IMR-90 (cell line): ENCODE data around the gene PPP4C. TPM values are rescaled to one million over a fixed set of nuclear protein-coding genes. Genes with fewer than 3 reads are reported as not detected.
A peak's percentile ranks its signal among the peaks of the same experiment; 100 is the strongest.

Source experiments
- ATAC-seq: fragments of 200-7000 bp; cut with Tn5 transposase; 2 replicates; pipeline ENCODE4 v1.9.1; 2020; ENCODE audit warnings: low read depth, mild to moderate bottlenecking, moderate library complexity
- BruUV-seq: library from RNA; stranded (reverse); fragments of 400-500 nt; replicated peaks from 2 replicates; lab custom pipeline; 2021; lab: Mats Ljungman, UMichigan
- CTCF ChIA-PET: fragments of 300-600 bp; formaldehyde crosslinking; extraction: SDS; loops from one replicate; lab custom pipeline; 2021; ENCODE audit warnings: antibody characterized with exemption; lab: Yijun Ruan, JAX
- POLR2A ChIA-PET: fragments of 300-600 bp; sonication (Branson Sonifier 250); formaldehyde crosslinking; loops from one replicate; lab custom pipeline; 2022; ENCODE audit warnings: antibody characterized with exemption; ENCODE audit not compliant: unreplicated experiment; lab: Charles Lee
- DNase-seq: peaks from one replicate; pipeline ENCODE4 v3.0.0; 2013
- H2AFZ ChIP-seq: replicated peaks from 2 replicates; pipeline ENCODE3; 2013; ENCODE audit warnings: low read length, mild to moderate bottlenecking; ENCODE audit not compliant: poor library complexity
- H2AK5ac ChIP-seq: 2 replicates; pipeline ENCODE4 v1.6.1; 2013; ENCODE audit warnings: low read depth, low read length, inconsistent platforms
- H2AK9ac ChIP-seq: replicated peaks from 2 replicates; pipeline ENCODE3; 2013; ENCODE audit warnings: mild to moderate bottlenecking, low read depth, low read length, moderate library complexity; ENCODE audit not compliant: poor library complexity
- H2BK120ac ChIP-seq: 2 replicates; pipeline ENCODE4 v1.6.1; 2013; ENCODE audit warnings: low read depth, low read length, inconsistent platforms
- H2BK15ac ChIP-seq: 3 replicates; pipeline ENCODE4 v1.6.1; 2013; ENCODE audit warnings: low read depth, low read length, inconsistent platforms
- H2BK20ac ChIP-seq: 2 replicates; pipeline ENCODE4 v1.6.1; 2013; ENCODE audit warnings: low read depth, mild to moderate bottlenecking, inconsistent platforms, low read length, moderate library complexity
- H2BK5ac ChIP-seq: 2 replicates; pipeline ENCODE4 v1.6.1; 2013; ENCODE audit warnings: mild to moderate bottlenecking, low read depth, low read length, inconsistent platforms; ENCODE audit not compliant: poor library complexity, severe bottlenecking
- H3K14ac ChIP-seq: replicated peaks from 2 replicates; pipeline ENCODE4 v1.6.1; 2013; ENCODE audit warnings: low read depth, low read length, inconsistent platforms
- H3K18ac ChIP-seq: 2 replicates; pipeline ENCODE4 v1.6.1; 2013; ENCODE audit warnings: low read depth, low read length, control low read depth
- H3K23ac ChIP-seq: 2 replicates; pipeline ENCODE4 v1.6.1; 2013; ENCODE audit warnings: low read depth, low read length, inconsistent platforms
- H3K27ac ChIP-seq: 2 replicates; pipeline ENCODE4 v1.5.1; 2013; ENCODE audit warnings: mild to moderate bottlenecking, control low read depth, low read length; ENCODE audit not compliant: insufficient read depth
- H3K27me3 ChIP-seq: 2 replicates; pipeline ENCODE4 v1.6.1; 2013; ENCODE audit warnings: low read length; ENCODE audit not compliant: control insufficient read depth, insufficient read depth
- H3K36me3 ChIP-seq: 2 replicates; pipeline ENCODE4 v1.6.1; 2013; ENCODE audit warnings: low read length, mixed read lengths; ENCODE audit not compliant: control insufficient read depth, insufficient read depth
- H3K4ac ChIP-seq: 2 replicates; pipeline ENCODE4 v1.6.1; 2013; ENCODE audit warnings: low read depth, low read length, inconsistent platforms
- H3K4me1 ChIP-seq: 2 replicates; pipeline ENCODE4 v1.6.1; 2013; ENCODE audit warnings: low read length, mixed read lengths; ENCODE audit not compliant: control insufficient read depth, insufficient read depth
- H3K4me2 ChIP-seq: 2 replicates; pipeline ENCODE4 v1.6.1; 2013; ENCODE audit warnings: low read depth, mild to moderate bottlenecking, control low read depth, low read length, moderate library complexity
- H3K4me3 ChIP-seq: 2 replicates; pipeline ENCODE4 v1.5.1; 2013; ENCODE audit warnings: low read depth, mild to moderate bottlenecking, control low read depth, low read length, moderate library complexity; ENCODE audit not compliant: insufficient read depth
- H3K56ac ChIP-seq: 2 replicates; pipeline ENCODE4 v1.6.1; 2013; ENCODE audit warnings: low read length, inconsistent platforms; ENCODE audit not compliant: insufficient read depth; ENCODE audit errors: extremely low read depth
- H3K79me1 ChIP-seq, 2 experiments: 2 replicates each; pipeline ENCODE4 v1.6.1; 2013; ENCODE audit warnings: low read length in 2 of 2, inconsistent platforms in 1 of 2, low read depth in 1 of 2
- H3K9ac ChIP-seq: 2 replicates; pipeline ENCODE4 v1.6.1; 2013; ENCODE audit warnings: low read depth, low read length, control low read depth
- H3K9me1 ChIP-seq: 2 replicates; pipeline ENCODE4 v1.6.1; 2013; ENCODE audit warnings: low read length, inconsistent platforms; ENCODE audit not compliant: insufficient read depth
- H3K9me3 ChIP-seq: 2 replicates; pipeline ENCODE4 v1.6.1; 2013; ENCODE audit warnings: low read length; ENCODE audit not compliant: control insufficient read depth, insufficient read depth
- H4K20me1 ChIP-seq: 2 replicates; pipeline ENCODE4 v1.6.1; 2013; ENCODE audit warnings: low read length, inconsistent platforms; ENCODE audit not compliant: insufficient read depth
- H4K5ac ChIP-seq: 2 replicates; pipeline ENCODE4 v1.6.1; 2013; ENCODE audit warnings: mild to moderate bottlenecking, low read depth, low read length, control low read depth
- H4K8ac ChIP-seq, 2 experiments: 2 replicates each; pipeline ENCODE4 v1.6.1; 2013; ENCODE audit warnings: low read depth in 2 of 2, low read length in 2 of 2, control low read depth in 1 of 2, inconsistent platforms in 1 of 2
- H4K91ac ChIP-seq: 2 replicates; pipeline ENCODE4 v1.6.1; 2013; ENCODE audit warnings: low read depth, low read length, inconsistent platforms; ENCODE audit not compliant: insufficient read depth
- BHLHE40 ChIP-seq: fragments of 150-350 bp; IDR thresholded peaks from 2 replicates; pipeline ENCODE4 v1.6.1; 2016; ENCODE audit warnings: mild to moderate bottlenecking, low read depth, low read length
- CTCF ChIP-seq: conservative IDR thresholded peaks from 2 replicates; pipeline ENCODE4 v1.5.1; 2012; ENCODE audit warnings: mild to moderate bottlenecking, low read depth, low read length, improper control_type of control experiment
- ELK1 ChIP-seq: fragments of 150-350 bp; IDR thresholded peaks from 2 replicates; pipeline ENCODE4 v1.6.1; 2016; ENCODE audit warnings: low read depth, mild to moderate bottlenecking, low read length, moderate library complexity, borderline replicate concordance
- MAFK ChIP-seq: IDR thresholded peaks from 2 replicates; pipeline ENCODE4 v1.6.1; 2012; ENCODE audit warnings: low read depth, low read length, improper control_type of control experiment
- MAZ ChIP-seq: IDR thresholded peaks from 2 replicates; pipeline ENCODE4 v1.6.1; 2012; ENCODE audit warnings: low read depth, mild to moderate bottlenecking, low read length, improper control_type of control experiment, moderate library complexity, borderline replicate concordance
- POLR2A ChIP-seq: IDR thresholded peaks from 2 replicates; pipeline ENCODE4 v1.6.1; 2012; ENCODE audit warnings: mild to moderate bottlenecking, low read depth, low read length
- RFX5 ChIP-seq: IDR thresholded peaks from 2 replicates; pipeline ENCODE4 v1.8.0; 2012; ENCODE audit warnings: low read depth, mild to moderate bottlenecking, low read length, moderate library complexity
- SMC3 ChIP-seq: fragments of 150-350 bp; IDR thresholded peaks from 2 replicates; pipeline ENCODE4 v1.6.1; 2016; ENCODE audit warnings: low read depth, mild to moderate bottlenecking, antibody characterized with exemption, low read length, moderate library complexity
- WGBS, 2 experiments: methylation state at CpG; one replicate each; pipeline versions ENCODE4 v1.1.5 to v1.1.7; 2013; ENCODE audit warnings: missing lambda C conversion rate in 2 of 2; ENCODE audit not compliant: insufficient read length in 1 of 2; ENCODE audit errors: extremely low coverage in 2 of 2; 5-methylcytosine and 5-hydroxymethylcytosine counted together
- dilution Hi-C: fragments of 300-500 bp; cut with HindIII; formaldehyde crosslinking; loops from one replicate; pipeline ENCODE4 v1.14.3; 2018; ENCODE audit warnings: low sequenced_read_pairs; ENCODE audit not compliant: unreplicated experiment
- in situ Hi-C: fragments of 300-500 bp; cut with MboI; formaldehyde crosslinking; loops from 3 replicates; pipeline ENCODE4 v1.14.3; 2019; ENCODE audit warnings: low sequenced_read_pairs, inconsistent platforms, mixed read lengths
- intact Hi-C: fragments of 100-400 bp; cut with micrococcal nuclease; formaldehyde crosslinking; loops from 2 replicates; pipeline ENCODE4 v1.10.0; 2022
- polyA plus RNA-seq, 3 experiments: library from polyadenylated mRNA; depleted of rRNA; stranded (reverse); fragments of >200 nt; gene quantifications; 2 replicates each; pipeline ENCODE4 v1.2.3, GENCODE V29; 2012; ENCODE audit warnings: low replicate concordance in 1 of 3
- total RNA-seq: library from RNA; depleted of rRNA; stranded (reverse); fragments of >200 nt; gene quantifications from 2 replicates; pipeline ENCODE4 v1.2.3, GENCODE V29; 2012

Gene PPP4C
- total and polyA plus RNA-seq, 2 of the 4 experiments (the other 2 are of a cell fraction), result 200 to 209 TPM

DNA sequence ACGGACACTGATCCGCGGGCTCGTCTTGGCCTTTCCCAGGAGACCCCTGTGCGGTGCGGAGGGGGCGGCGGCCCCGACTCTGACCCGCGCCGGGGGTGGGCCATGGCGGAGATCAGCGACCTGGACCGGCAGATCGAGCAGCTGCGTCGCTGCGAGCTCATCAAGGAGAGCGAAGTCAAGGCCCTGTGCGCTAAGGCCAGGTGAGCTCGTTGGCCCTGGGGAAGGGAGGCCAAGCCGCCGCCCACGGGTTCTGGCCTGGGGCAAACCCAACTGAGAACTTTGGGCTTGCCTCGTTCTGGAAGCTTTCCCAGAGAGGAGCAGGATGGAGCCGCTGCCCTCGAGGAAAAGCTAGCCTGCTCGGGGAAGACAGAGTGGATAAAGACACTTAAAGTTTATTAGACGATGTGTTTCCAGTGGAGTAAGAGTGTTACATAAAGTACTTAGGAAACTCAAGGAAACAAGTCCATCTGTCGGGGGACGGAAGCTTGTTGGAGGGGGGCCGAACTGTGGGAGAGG is 540 bp downstream of the PPP4C start:
- Histone ChIP-seq H3K9me3 (no peaks in the 10 kb centered on the region), H3K27ac (peak overlapping the region; percentile 88), H2AFZ (peak overlapping the region; percentile 96), H4K8ac (peak overlapping the region; percentile 20 to 26; a peak in 3 of 4 replicates), H4K20me1 (peaks cover 47% of the 10 kb centered on the region), H3K18ac (no peak overlapping the region), H3K4me1 (peaks cover 11% of the 10 kb centered on the region), H4K91ac (peak overlapping the region; percentile 48; the same call in 1 of the 2 replicates), H2BK120ac (no peak overlapping the region), H3K9ac (peak overlapping the region; percentile 89), H3K14ac (peak overlapping the region; percentile 70; the same call in 1 of the 2 replicates), H3K4me2 (peak overlapping the region; percentile 99), H4K5ac (peak overlapping the region; percentile 14; the same call in 1 of the 2 replicates), H3K9me1 (no peaks in the 10 kb centered on the region), H3K79me1 (peaks cover 33 to 56% of the 10 kb centered on the region in 2 experiments), H3K56ac (peak overlapping the region; percentile 20; the same call in 1 of the 2 replicates), H3K4me3 (peak overlapping the region; percentile 85), H2AK9ac (peak overlapping the region; percentile 63), H3K23ac (peak overlapping the region; percentile 80; the same call in 1 of the 2 replicates), H3K27me3 (no peaks in the 10 kb centered on the region), H3K4ac (peak overlapping the region; percentile 80), H2BK15ac (0 out of 3 replicates have a peak overlapping the region, but pooled peaks have one; percentile 20), H2AK5ac (peak overlapping the region; percentile 95), H2BK20ac (no peak overlapping the region), H2BK5ac (peak overlapping the region; percentile 70), H3K36me3 (peaks cover 51% of the 10 kb centered on the region)
- no TSS peak for BruUV-seq
- 0% methylated on average over 21 of the region's 33 CpGs; no CpG with 5 or more reads in 1 of the 2 experiments for WGBS, 2 experiments
- ChIA-PET CTCF (interaction anchor here (1.0 kb wide), 1 partner anchor 15 kb away, joined by 4 read pairs; the partner anchor contains the start of gene TBX6), POLR2A (interaction anchor here (0.5 to 0.9 kb wide), 2 partner anchors 11 to 12 kb away, joined by 4 to 5 read pairs; partner anchors contain the start of gene ALDOA)
- in situ Hi-C loops (loop anchor here (10.0 kb wide), 1 partner anchor 328 kb away; the partner anchor contains the start of gene ZNF771), dilution Hi-C loops (no loop called here), intact Hi-C loops (no loop called here)
- ATAC-seq (peak; percentile 27), DNase-seq (no peak)
- no peak for TF ChIP-seq SMC3
- no peak for TF ChIP-seq CTCF
- TF ChIP-seq MAZ, result no peak
- TF ChIP-seq RFX5, result no peak
- TF ChIP-seq ELK1, result no peak
- no peak for TF ChIP-seq POLR2A
- no peak for TF ChIP-seq BHLHE40
- no peak for TF ChIP-seq MAFK
